Tongue (tissue), 2 donors: ENCODE data around the gene IL26. TPM values are rescaled to one million over a fixed set of nuclear protein-coding genes. Genes with fewer than 3 reads are reported as not detected.
"Not testable (repeated sequence)": the region's sequence is repeated elsewhere in the genome, so short reads cannot be mapped to it uniquely, and the experiment has no call there.

ENCODE experiments used
- DNase-seq: peaks from one replicate; pipeline ENCODE4 v3.0.0-alpha.2; 2015
- total RNA-seq: library from RNA; depleted of rRNA; stranded (reverse); fragments of >200 nt; gene quantifications from one replicate; pipeline ENCODE4 v1.2.3, GENCODE V29; 2014

Gene IL26
- total RNA-seq, 1 donor from 2014 or later, result not detected

GRCh38 chr12:68239309-68239982 lies 13.8 kb upstream of the IL26 start:
- no peak for DNase-seq

- no peak for DNase-seq
Measured at GRCh38 chr12:68237619-68238018, 12.0 kb upstream of the IL26 start.

GRCh38 chr12:68237078-68237477 lies 11.5 kb upstream of the IL26 start:
- no peak for DNase-seq

GRCh38 chr12:68236421-68237059 lies 10.9 kb upstream of the IL26 start:
- DNase-seq, result no peak

- DNase-seq, result no peak
Measured at GRCh38 chr12:68235576-68235975, 10.0 kb upstream of the IL26 start.

- no peak for DNase-seq
Measured at GRCh38 chr12:68234140-68234539, 8.5 kb upstream of the IL26 start.

- DNase-seq, result no peak
Measured at GRCh38 chr12:68233498-68233897, 7.9 kb upstream of the IL26 start.

- DNase-seq, result no peak
Measured at GRCh38 chr12:68231691-68232090, 6.1 kb upstream of the IL26 start.

GRCh38 chr12:68231229-68231628 lies 5.6 kb upstream of the IL26 start:
- no peak for DNase-seq

GRCh38 chr12:68229956-68230355 lies 4.3 kb upstream of the IL26 start:
- no peak for DNase-seq

GRCh38 chr12:68227356-68227755 lies 1.7 kb upstream of the IL26 start:
- no peak for DNase-seq

- DNase-seq, result no peak
Measured at GRCh38 chr12:68224613-68225285, 861 bp downstream of the IL26 start.

- peak; percentile 93 for DNase-seq
Measured at GRCh38 chr12:68223067-68223747, 2.4 kb downstream of the IL26 start.

- peak; percentile 53 for DNase-seq
Measured at GRCh38 chr12:68222326-68222725, 3.3 kb downstream of the IL26 start.

- no peak for DNase-seq
Measured at GRCh38 chr12:68221497-68221896, 4.1 kb downstream of the IL26 start.

GRCh38 chr12:68210875-68211274 lies 14.7 kb downstream of the IL26 start:
- DNase-seq, result no peak

- DNase-seq, result not testable (repeated sequence)
Measured at GRCh38 chr12:68209048-68209728, 16.4 kb downstream of the IL26 start.

- no peak for DNase-seq
Measured at GRCh38 chr12:68207276-68207675, 18.3 kb downstream of the IL26 start.

- no peak for DNase-seq
Measured at GRCh38 chr12:68206446-68206845, 19.2 kb downstream of the IL26 start.

- no peak for DNase-seq
Measured at GRCh38 chr12:68203460-68203875, 22.1 kb downstream of the IL26 start.

- no peak for DNase-seq
Measured at GRCh38 chr12:68200854-68201253, 24.8 kb downstream of the IL26 start.

- no peak for DNase-seq
Measured at GRCh38 chr12:68199127-68199526, 26.5 kb downstream of the IL26 start.
